Nephron progenitor cell (in vitro differentiated cells): ENCODE data around the gene CYP21A2.
"Not testable (repeated sequence)": the region's sequence is repeated elsewhere in the genome, so short reads cannot be mapped to it uniquely, and the experiment has no call there.

Source experiments
- DNase-seq: peaks from one replicate; pipeline ENCODE4 v3.0.0; 2021
- H3K27ac Mint-ChIP-seq: 2 replicates; pipeline ENCODE4 v1.8.0; 2021; ENCODE audit warnings: mild to moderate bottlenecking, moderate library complexity, mixed read lengths
- H3K27me3 Mint-ChIP-seq: 2 replicates; pipeline ENCODE4 v1.8.0; 2021; ENCODE audit warnings: mild to moderate bottlenecking, low read depth, mixed read lengths; ENCODE audit not compliant: poor library complexity
- H3K36me3 Mint-ChIP-seq: 2 replicates; pipeline ENCODE4 v1.8.0; 2021; ENCODE audit warnings: low read depth, mixed read lengths
- H3K4me1 Mint-ChIP-seq: 2 replicates; pipeline ENCODE4 v1.8.0; 2021; ENCODE audit warnings: mixed read lengths
- H3K4me3 Mint-ChIP-seq: 2 replicates; pipeline ENCODE4 v1.8.0; 2021; ENCODE audit warnings: mild to moderate bottlenecking, moderate library complexity, mixed read lengths
- H3K9me3 Mint-ChIP-seq: 2 replicates; pipeline ENCODE4 v1.8.0; 2021; ENCODE audit warnings: mild to moderate bottlenecking, moderate library complexity, mixed read lengths

The CYP21A2 gene

DNA sequence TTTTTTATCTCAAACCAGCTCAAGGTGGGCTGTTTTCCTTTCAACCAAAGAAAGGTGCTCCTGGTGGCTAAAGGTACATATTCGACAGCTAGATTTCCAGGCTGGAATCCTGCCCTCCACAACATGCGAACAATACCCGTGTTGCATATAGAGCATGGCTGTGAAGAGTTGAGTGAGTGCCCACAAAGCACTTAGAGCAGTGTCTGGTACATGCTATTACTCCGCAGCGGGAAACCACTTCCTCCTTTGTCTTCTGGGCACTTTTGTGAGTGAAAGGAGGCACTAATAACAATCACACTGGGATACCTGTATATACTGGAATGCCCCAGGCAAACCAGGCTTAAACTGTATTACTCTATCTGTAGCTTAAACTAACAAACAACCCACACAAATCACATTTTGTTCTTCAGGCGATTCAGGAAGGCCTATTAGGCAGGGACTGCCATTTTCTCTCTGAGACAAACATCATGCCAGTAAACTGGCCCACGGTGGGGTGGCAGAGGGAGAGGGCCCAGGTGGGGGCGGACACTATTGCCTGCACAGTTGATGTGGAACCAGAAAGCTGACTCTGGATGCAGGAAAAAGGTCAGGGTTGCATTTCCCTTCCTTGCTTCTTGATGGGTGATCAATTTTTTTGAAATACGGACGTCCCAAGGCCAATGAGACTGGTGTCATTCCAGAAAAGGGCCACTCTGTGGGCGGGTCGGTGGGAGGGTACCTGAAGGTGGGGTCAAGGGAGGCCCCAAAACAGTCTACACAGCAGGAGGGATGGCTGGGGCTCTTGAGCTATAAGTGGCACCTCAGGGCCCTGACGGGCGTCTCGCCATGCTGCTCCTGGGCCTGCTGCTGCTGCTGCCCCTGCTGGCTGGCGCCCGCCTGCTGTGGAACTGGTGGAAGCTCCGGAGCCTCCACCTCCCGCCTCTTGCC, at the start of gene CYP21A2:
Gene CYP21A2, plus strand, starts transcription at position 818 of the 927 bp plus-strand sequence. Its CDS starts 8 bp downstream, at position 826.
- not testable (repeated sequence) for H3K4me1 Mint-ChIP-seq, H3K27me3 Mint-ChIP-seq, H3K9me3 Mint-ChIP-seq, H3K4me3 Mint-ChIP-seq, DNase-seq, H3K27ac Mint-ChIP-seq, H3K36me3 Mint-ChIP-seq

DNA sequence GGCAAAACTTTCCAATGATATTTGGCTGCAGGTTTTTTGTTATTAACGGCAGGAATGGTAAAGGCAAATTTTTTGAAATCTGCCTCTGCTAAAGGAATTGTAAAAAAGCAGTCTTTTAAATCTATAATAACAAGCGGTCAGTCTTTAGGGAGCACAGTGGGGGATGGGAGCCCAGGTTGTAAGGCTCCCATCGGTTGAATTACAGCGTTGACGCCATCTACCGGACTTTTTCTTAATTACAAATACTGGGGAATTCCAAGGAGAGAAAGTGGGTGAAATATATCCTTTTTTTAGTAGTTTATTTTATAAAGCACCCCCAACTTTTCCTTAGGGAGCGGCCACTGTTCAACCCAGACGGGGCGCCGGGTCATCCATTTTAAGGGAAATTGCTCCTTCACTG, 48.9 kb upstream of the CYP21A2 start:
- H3K27me3 Mint-ChIP-seq, H3K36me3 Mint-ChIP-seq, DNase-seq, H3K9me3 Mint-ChIP-seq, H3K4me1 Mint-ChIP-seq, H3K27ac Mint-ChIP-seq, H3K4me3 Mint-ChIP-seq: not testable (repeated sequence)

DNA sequence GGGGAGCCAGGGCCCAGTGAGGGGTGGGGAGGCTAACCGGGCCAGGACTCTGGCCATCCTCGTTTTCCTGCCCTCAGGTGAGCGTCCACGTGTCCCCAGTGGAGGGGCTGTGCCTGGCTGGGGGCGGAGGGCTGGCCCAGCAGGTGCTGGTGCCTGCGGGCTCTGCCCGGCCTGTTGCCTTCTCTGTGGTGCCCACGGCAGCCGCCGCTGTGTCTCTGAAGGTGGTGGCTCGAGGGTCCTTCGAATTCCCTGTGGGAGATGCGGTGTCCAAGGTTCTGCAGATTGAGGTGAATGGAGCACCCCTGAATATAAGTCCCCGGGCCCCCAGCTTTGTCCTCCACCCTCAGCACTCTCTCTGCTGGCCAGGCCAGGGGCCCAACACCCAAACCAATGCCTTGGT, 43.8 kb upstream of the CYP21A2 start:
- not testable (repeated sequence) for H3K27me3 Mint-ChIP-seq, H3K9me3 Mint-ChIP-seq, H3K36me3 Mint-ChIP-seq, H3K4me1 Mint-ChIP-seq, H3K4me3 Mint-ChIP-seq, H3K27ac Mint-ChIP-seq, DNase-seq

DNA sequence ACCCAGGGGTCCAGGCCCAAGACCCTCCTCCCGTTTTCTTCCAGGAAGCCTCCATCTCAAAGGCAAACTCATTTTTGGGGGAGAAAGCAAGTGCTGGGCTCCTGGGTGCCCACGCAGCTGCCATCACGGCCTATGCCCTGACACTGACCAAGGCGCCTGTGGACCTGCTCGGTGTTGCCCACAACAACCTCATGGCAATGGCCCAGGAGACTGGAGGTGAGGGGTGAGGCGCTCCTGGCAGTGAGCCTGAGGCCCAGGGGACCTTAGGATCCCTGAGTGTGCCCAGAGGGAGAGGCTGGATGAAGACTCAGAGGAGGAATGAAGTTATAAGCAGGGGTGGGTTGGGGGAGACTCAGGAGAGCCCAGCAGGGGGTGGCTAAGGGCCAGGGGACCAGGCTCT, 41.8 kb upstream of the CYP21A2 start:
- not testable (repeated sequence) for DNase-seq, H3K4me1 Mint-ChIP-seq, H3K27ac Mint-ChIP-seq, H3K9me3 Mint-ChIP-seq, H3K36me3 Mint-ChIP-seq, H3K27me3 Mint-ChIP-seq, H3K4me3 Mint-ChIP-seq

DNA sequence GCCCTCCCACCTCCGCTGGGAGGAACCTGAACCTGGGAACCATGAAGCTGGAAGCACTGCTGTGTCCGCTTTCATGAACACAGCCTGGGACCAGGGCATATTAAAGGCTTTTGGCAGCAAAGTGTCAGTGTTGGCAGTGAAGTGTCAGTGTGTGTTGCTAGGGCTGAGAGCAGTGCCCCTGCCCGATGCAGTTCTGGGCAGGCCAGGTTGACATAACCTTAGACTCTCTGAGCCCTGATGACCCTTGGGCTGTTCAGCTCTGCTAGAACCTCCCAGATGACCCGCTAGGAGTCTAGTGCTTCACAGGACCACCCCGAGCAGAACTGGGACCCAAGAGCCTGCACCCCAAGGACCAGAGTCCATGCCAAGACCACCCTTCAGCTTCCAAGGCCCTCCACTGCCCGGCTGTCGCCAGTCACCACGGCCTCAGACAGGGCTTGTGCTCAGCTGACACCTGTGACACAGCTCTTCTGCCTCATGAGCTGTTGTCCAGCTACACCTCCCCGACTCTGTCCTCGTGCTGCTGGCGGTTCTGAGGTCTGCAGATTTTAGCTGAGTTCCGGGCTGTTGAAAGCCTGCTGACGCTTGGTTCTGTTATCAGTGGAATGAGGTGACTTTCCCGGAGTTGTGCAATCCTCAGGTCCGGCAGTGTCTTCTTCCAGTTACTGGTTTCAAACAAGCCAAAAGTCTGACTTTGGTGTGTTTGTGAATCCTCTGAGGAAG, 35.5 kb upstream of the CYP21A2 start:
- not testable (repeated sequence) for H3K4me3 Mint-ChIP-seq, H3K27ac Mint-ChIP-seq, DNase-seq, H3K36me3 Mint-ChIP-seq, H3K27me3 Mint-ChIP-seq, H3K4me1 Mint-ChIP-seq, H3K9me3 Mint-ChIP-seq

DNA sequence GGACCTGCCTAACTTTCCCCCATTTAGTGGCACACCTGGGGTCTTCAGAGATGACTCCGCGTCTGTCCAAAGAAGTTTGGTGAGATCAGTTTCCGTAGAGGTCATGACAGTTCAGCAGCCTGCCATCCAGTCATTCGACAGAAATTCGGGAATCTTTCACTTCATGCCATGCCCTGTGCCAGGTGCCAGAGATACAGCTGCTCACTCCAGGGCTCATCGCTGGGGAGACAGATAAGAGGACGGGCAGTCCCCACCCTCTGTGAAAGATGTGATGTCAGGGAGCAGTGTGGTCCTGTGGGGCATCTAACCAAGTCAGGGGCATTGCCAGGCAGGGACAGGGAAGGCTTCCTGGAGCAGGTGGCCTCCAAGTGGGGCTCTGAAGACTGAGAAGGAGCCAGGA, 34.9 kb upstream of the CYP21A2 start:
- H3K9me3 Mint-ChIP-seq, H3K4me3 Mint-ChIP-seq, H3K27me3 Mint-ChIP-seq, DNase-seq, H3K27ac Mint-ChIP-seq, H3K4me1 Mint-ChIP-seq, H3K36me3 Mint-ChIP-seq: not testable (repeated sequence)

DNA sequence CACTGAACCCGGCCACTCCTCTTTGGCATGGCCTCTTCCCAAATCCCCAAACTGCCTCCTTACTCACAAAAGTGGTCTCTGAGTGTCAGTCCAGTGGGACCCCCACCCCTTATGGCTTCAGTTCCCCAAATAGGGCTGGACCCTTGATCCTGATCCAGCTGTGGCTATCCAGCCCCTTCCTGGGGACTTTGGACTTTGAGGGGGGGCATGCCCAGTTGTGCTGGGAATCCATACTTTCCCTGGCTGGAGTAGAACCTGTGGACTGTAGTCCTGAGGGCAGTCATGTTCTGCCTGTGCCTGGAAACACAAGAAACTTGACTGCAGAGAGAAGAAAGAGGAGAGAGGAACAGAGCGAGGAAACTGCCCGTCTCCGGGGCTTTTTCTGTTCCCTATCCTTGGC, 33.8 kb upstream of the CYP21A2 start:
- not testable (repeated sequence) for H3K27ac Mint-ChIP-seq, H3K9me3 Mint-ChIP-seq, H3K4me1 Mint-ChIP-seq, H3K27me3 Mint-ChIP-seq, H3K4me3 Mint-ChIP-seq, H3K36me3 Mint-ChIP-seq, DNase-seq

DNA sequence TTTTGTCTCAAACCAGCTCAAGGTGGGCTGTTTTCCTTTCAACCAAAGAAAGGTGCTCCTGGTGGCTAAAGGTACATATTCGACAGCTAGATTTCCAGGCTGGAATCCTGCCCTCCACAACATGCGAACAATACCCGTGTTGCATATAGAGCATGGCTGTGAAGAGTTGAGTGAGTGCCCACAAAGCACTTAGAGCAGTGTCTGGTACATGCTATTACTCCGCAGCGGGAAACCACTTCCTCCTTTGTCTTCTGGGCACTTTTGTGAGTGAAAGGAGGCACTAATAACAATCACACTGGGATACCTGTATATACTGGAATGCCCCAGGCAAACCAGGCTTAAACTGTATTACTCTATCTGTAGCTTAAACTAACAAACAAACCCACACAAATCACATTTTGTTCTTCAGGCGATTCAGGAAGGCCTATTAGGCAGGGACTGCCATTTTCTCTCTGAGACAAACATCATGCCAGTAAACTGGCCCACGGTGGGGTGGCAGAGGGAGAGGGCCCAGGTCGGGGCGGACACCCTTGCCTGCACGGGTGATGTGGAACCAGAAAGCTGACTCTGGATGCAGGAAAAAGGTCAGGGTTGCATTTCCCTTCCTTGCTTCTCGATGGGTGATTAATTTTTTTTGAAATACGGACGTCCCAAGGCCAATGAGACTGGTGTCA, 33.2 kb upstream of the CYP21A2 start:
- H3K36me3 Mint-ChIP-seq, H3K27ac Mint-ChIP-seq, H3K27me3 Mint-ChIP-seq, H3K4me1 Mint-ChIP-seq, DNase-seq, H3K4me3 Mint-ChIP-seq, H3K9me3 Mint-ChIP-seq: not testable (repeated sequence)

DNA sequence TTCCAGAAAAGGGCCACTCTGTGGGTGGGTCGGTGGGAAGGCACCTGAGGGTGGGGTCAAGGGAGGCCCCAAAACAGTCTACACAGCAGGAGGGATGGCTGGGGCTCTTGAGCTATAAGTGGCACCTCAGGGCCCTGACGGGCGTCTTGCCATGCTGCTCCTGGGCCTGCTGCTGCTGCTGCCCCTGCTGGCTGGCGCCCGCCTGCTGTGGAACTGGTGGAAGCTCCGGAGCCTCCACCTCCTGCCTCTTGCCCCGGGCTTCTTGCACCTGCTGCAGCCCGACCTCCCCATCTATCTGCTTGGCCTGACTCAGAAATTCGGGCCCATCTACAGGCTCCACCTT, 32.7 kb upstream of the CYP21A2 start:
- H3K4me3 Mint-ChIP-seq, H3K27me3 Mint-ChIP-seq, H3K9me3 Mint-ChIP-seq, DNase-seq, H3K4me1 Mint-ChIP-seq, H3K27ac Mint-ChIP-seq, H3K36me3 Mint-ChIP-seq: not testable (repeated sequence)

DNA sequence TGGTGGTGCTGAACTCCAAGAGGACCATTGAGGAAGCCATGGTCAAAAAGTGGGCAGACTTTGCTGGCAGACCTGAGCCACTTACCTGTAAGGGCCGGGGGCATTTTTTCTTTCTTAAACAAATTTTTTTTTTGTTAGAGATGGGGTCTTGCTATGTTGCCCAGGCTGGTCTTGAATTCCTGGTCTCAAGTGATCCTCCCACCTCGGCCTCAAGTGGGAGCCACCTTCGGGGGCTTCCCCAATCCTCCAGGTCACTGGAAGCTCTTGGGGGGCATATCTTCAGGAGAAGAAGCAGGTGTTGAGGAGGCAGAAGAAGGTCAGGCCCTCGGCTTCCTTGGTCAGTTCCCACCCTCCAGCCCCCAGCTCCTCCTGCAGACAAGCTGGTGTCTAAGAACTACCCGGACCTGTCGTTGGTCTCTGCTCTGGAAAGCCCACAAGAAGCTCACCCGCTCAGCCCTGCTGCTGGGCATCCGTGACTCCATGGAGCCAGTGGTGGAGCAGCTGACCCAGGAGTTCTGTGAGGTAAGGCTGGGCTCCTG, 32.2 kb upstream of the CYP21A2 start:
- not testable (repeated sequence) for H3K27me3 Mint-ChIP-seq, H3K27ac Mint-ChIP-seq, DNase-seq, H3K4me3 Mint-ChIP-seq, H3K36me3 Mint-ChIP-seq, H3K9me3 Mint-ChIP-seq, H3K4me1 Mint-ChIP-seq

DNA sequence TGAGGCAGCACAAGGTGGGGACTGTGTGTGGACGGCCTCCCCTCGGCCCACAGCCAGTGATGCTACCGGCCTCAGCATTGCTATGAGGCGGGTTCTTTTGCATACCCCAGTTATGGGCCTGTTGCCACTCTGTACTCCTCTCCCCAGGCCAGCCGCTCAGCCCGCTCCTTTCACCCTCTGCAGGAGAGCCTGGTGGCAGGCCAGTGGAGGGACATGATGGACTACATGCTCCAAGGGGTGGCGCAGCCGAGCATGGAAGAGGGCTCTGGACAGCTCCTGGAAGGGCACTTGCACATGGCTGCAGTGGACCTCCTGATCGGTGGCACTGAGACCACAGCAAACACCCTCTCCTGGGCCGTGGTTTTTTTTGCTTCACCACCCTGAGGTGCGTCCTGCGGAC, 31.1 kb upstream of the CYP21A2 start:
- not testable (repeated sequence) for DNase-seq, H3K36me3 Mint-ChIP-seq, H3K9me3 Mint-ChIP-seq, H3K4me1 Mint-ChIP-seq, H3K27me3 Mint-ChIP-seq, H3K4me3 Mint-ChIP-seq, H3K27ac Mint-ChIP-seq

DNA sequence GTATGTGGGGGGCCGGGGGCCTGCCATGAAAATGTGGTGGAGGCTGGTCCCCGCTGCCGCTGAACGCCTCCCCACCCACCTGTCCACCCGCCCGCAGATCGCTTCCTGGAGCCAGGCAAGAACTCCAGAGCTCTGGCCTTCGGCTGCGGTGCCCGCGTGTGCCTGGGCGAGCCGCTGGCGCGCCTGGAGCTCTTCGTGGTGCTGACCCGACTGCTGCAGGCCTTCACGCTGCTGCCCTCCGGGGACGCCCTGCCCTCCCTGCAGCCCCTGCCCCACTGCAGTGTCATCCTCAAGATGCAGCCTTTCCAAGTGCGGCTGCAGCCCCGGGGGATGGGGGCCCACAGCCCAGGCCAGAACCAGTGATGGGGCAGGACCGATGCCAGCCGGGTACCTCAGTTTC, 30.2 kb upstream of the CYP21A2 start:
- not testable (repeated sequence) for H3K4me3 Mint-ChIP-seq, H3K4me1 Mint-ChIP-seq, H3K9me3 Mint-ChIP-seq, H3K27me3 Mint-ChIP-seq, H3K36me3 Mint-ChIP-seq, H3K27ac Mint-ChIP-seq, DNase-seq

DNA sequence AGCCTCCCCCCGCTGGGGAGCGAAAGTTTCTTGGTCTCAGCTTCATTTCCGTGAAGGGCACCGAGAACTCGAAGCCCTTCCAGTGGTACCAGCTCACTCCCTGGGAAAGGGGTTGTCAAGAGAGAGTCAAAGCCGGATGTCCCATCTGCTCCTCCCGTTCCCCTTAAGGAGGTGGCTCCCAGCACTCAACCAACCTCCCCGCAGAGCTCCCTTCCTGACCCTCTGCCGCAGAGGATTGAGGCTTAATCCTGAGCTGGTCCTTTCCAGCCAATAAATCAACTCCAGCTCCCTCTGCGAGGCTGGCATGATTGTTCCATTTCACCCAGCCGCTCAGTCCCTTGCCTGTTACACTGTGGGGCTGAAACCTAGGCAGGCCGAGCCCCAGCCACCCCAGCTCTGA, 29.6 kb upstream of the CYP21A2 start:
- H3K4me3 Mint-ChIP-seq, H3K9me3 Mint-ChIP-seq: not testable (repeated sequence)

DNA sequence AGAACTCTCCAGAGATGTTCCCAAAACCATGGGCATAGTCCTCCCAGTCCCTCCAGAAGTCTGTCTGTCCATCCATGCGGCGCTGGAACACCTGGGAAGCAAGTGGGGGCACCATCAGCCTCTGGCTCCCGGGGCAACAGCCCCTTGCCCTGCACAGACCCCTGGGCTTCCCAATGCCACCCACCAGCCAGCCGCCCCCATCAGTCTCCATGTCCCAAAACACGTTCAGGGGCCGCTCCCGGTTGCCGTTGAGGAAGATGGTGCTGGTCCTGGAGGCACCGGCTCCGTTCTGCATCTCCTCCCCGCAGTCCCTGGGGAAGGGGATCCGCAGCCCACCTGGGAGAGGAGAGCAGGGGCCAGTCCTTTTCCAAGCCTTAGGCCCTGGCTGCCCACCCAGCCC, 28.7 kb upstream of the CYP21A2 start:
- DNase-seq, H3K4me3 Mint-ChIP-seq, H3K27ac Mint-ChIP-seq, H3K9me3 Mint-ChIP-seq, H3K36me3 Mint-ChIP-seq, H3K27me3 Mint-ChIP-seq, H3K4me1 Mint-ChIP-seq: not testable (repeated sequence)

More for the DNA sequence above, 29.6 kb upstream of the CYP21A2 start:
- not testable (repeated sequence) for H3K27me3 Mint-ChIP-seq, H3K36me3 Mint-ChIP-seq, DNase-seq, H3K27ac Mint-ChIP-seq, H3K4me1 Mint-ChIP-seq
